ENCODE results near the gene ZNF367. TPM values are rescaled to one million over a fixed set of nuclear protein-coding genes. Genes with fewer than 3 reads are reported as not detected.

Gene ZNF367
- total RNA-seq, 1 experiment from 2014 or later = 2.7 TPM

DNA sequence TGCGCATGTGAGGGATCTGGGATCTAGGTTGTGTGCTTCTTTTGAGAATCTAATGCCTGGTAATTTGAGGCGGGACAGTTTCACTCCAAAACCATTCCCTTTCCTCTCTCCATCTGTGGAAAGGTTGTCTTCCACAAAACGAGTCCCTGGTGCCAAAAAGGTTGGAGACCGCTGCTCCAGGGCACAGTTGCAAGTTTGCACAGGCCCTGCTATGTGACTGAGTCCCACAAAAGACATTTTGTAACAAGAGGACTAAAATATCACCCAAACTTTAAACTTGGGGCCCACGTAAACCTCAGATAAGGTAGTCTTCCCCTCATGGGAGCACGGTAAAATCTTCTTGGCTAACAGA is 5.8 kb upstream of the ZNF367 start:
- BruUV-seq (replicated peaks) = no TSS peak
- intact Hi-C loops (cut with micrococcal nuclease) = no loop called here
- ChIA-PET CTCF (interaction anchor here (0.6 to 1.8 kb wide), 6 partner anchors 18 to 244 kb away, joined by 3 to 4 read pairs (median 4); partner anchors contain the start of gene HABP4), POLR2A (interaction anchor here (0.9 to 3.0 kb wide), 6 partner anchors 10 to 143 kb away, joined by 3 to 23 read pairs (median 6); partner anchors contain the start of gene HABP4)
- H3K4me1 Mint-ChIP-seq (ENCODE audit: insufficient read depth, unreplicated experiment) = peaks cover 17% of the 10 kb centered on the region
- H3K27ac Mint-ChIP-seq (ENCODE audit: low read depth, unreplicated experiment) = no peak overlapping the region
- no peaks in the 10 kb centered on the region for H3K9me3 Mint-ChIP-seq (ENCODE audit: unreplicated experiment)
- DNase-seq (ENCODE audit: unreplicated experiment) = peak; percentile 38
- H3K27me3 Mint-ChIP-seq (ENCODE audit: insufficient read depth, unreplicated experiment) = no peaks in the 10 kb centered on the region
- TF ChIP-seq, protein P1, sequence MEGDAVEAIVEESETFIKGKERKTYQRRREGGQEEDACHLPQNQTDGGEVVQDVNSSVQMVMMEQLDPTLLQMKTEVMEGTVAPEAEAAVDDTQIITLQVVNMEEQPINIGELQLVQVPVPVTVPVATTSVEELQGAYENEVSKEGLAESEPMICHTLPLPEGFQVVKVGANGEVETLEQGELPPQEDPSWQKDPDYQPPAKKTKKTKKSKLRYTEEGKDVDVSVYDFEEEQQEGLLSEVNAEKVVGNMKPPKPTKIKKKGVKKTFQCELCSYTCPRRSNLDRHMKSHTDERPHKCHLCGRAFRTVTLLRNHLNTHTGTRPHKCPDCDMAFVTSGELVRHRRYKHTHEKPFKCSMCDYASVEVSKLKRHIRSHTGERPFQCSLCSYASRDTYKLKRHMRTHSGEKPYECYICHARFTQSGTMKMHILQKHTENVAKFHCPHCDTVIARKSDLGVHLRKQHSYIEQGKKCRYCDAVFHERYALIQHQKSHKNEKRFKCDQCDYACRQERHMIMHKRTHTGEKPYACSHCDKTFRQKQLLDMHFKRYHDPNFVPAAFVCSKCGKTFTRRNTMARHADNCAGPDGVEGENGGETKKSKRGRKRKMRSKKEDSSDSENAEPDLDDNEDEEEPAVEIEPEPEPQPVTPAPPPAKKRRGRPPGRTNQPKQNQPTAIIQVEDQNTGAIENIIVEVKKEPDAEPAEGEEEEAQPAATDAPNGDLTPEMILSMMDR (IDR thresholded peaks at IDR 0.05; ENCODE audit: unreplicated experiment) = no peak
- H3K36me3 Mint-ChIP-seq (ENCODE audit: insufficient read depth, unreplicated experiment) = no peaks in the 10 kb centered on the region
- peak overlapping the region; percentile 21 for H3K4me3 Mint-ChIP-seq (ENCODE audit: unreplicated experiment)

DNA sequence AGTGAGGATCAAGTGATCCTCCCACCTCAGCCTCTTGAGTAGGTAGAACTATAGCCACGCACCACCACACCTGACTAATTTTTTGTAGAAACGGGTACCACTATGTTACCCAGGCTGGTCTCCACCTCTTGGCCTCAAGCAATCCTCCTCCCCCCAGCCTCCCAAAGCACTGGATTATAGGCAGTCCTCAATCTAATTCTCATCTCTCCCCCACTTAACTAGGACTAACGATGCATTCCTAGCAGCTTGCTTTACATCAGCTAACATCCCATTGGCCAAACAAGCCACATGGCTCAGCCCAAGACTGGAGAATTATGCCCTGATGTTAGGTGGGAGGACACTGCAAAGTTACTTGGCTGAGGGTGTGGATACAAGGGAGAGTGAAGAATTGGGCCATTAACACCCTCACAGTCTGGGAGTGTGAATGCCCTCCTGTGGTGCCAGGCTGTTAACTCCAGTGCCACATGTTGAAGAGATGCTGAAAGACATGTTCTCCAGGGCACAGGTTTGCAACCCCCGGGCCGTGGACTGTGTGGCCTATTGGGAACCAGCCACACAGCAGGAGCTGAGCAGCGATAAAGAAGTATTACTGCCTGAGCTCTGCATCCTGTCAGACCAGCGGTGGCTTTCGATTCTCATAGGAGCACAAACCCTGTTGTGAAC is 5.3 kb upstream of the ZNF367 start:
- Mint-ChIP-seq H3K4me3 (ENCODE audit: unreplicated experiment) (no peak overlapping the region), H3K36me3 (ENCODE audit: insufficient read depth, unreplicated experiment) (no peaks in the 10 kb centered on the region), H3K27ac (ENCODE audit: low read depth, unreplicated experiment) (no peak overlapping the region), H3K9me3 (ENCODE audit: unreplicated experiment) (no peaks in the 10 kb centered on the region), H3K27me3 (ENCODE audit: insufficient read depth, unreplicated experiment) (no peaks in the 10 kb centered on the region), H3K4me1 (ENCODE audit: insufficient read depth, unreplicated experiment) (peaks cover 17% of the 10 kb centered on the region)
- CTCF ChIA-PET = interaction anchor here (0.6 to 1.8 kb wide), 5 partner anchors 18 to 208 kb away, joined by 3 to 4 read pairs (median 3); partner anchors contain the start of gene HABP4
- POLR2A ChIA-PET = interaction anchor here (1.1 to 3.0 kb wide), 6 partner anchors 9 to 144 kb away, joined by 3 to 23 read pairs (median 6); partner anchors contain the start of gene HABP4
- intact Hi-C loops (cut with micrococcal nuclease) = no loop called here
- no TSS peak for BruUV-seq (replicated peaks)
- TF ChIP-seq, protein P1 (IDR thresholded peaks at IDR 0.05; ENCODE audit: unreplicated experiment) = no peak
- DNase-seq (ENCODE audit: unreplicated experiment) = no peak

DNA sequence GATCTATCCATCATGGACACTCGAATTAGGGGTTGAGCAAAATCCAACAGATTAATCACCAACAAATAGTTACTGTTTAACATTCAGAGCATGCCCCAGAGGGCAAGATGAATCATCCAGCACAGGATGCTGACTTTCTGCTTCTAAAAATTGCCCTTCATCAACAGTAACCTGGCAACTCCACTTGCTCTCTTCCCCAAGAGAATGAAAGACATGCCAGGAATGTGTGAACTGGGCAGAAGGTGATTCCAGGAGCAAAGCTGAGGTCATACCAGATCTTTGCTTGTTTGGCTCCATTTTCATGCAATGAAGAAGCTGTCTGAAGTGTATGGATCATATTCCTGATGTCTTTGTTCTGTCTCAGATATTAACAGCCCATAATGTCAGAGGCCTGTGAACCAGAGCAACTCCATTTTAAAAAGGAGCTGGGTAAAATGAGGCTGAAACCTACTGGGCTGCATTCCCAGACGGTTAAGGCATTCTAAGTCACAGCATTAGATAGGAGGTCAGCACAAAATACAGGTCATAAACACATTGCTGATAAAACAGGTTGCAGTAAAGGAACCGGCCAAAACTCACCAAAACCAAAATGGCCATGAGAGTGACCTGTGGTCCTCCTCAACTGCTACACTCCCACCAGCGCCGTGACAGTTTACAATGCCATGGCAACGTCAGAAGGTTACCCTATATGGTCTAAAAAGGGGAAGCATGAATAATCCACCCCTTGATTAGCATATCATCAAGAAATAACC is 2.5 kb upstream of the ZNF367 start:
- BruUV-seq (replicated peaks) = no TSS peak
- H3K27ac Mint-ChIP-seq (ENCODE audit: low read depth, unreplicated experiment) = peak overlapping the region; percentile 63
- intact Hi-C loops (cut with micrococcal nuclease) = loop anchor here (1.0 kb wide), 1 partner anchor 30 kb away; the partner anchor contains the start of gene HABP4
- POLR2A ChIA-PET = interaction anchor here (0.6 to 1.0 kb wide), 6 partner anchors 30 to 1656 kb away, joined by 3 to 12 read pairs (median 3); partner anchors contain the start of genes HABP4 and ZNF782
- no peaks in the 10 kb centered on the region for H3K9me3 Mint-ChIP-seq (ENCODE audit: unreplicated experiment)
- peak; percentile 94 for DNase-seq (ENCODE audit: unreplicated experiment)
- no peaks in the 10 kb centered on the region for H3K27me3 Mint-ChIP-seq (ENCODE audit: insufficient read depth, unreplicated experiment)
- H3K4me3 Mint-ChIP-seq (ENCODE audit: unreplicated experiment) = no peak overlapping the region
- H3K36me3 Mint-ChIP-seq (ENCODE audit: insufficient read depth, unreplicated experiment) = no peaks in the 10 kb centered on the region
- peaks cover 21% of the 10 kb centered on the region for H3K4me1 Mint-ChIP-seq (ENCODE audit: insufficient read depth, unreplicated experiment)
- CTCF ChIA-PET = interaction anchor here (1.0 kb wide), 1 partner anchor 29 kb away, joined by 5 read pairs; no protein-coding TSS in a partner anchor
- TF ChIP-seq, protein P1 (IDR thresholded peaks at IDR 0.05; ENCODE audit: unreplicated experiment) = no peak

DNA sequence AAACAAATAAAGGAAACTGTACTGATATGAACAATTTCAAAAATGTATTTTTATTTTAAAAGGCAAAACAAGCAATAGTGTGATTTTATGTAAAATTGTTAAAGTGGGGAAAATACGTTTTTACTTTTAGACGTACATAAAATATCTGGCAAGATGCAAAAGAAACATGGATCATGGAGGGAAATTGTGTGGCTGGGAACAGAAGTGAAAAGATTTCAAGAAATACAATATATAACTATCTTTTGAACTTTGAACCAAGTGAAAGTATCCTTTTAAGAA is 1.5 kb upstream of the ZNF367 start:
- H3K4me1 Mint-ChIP-seq (ENCODE audit: insufficient read depth, unreplicated experiment) = peaks cover 21% of the 10 kb centered on the region
- TF ChIP-seq, protein P1 (IDR thresholded peaks at IDR 0.05; ENCODE audit: unreplicated experiment) = no peak
- BruUV-seq (replicated peaks) = no TSS peak
- no peaks in the 10 kb centered on the region for H3K27me3 Mint-ChIP-seq (ENCODE audit: insufficient read depth, unreplicated experiment)
- H3K4me3 Mint-ChIP-seq (ENCODE audit: unreplicated experiment) = peak overlapping the region; percentile 93
- ChIA-PET POLR2A (interaction anchor here (0.6 to 2.6 kb wide), 5 partner anchors 31 to 993 kb away, joined by 3 to 28 read pairs (median 5); partner anchors contain the start of genes HABP4 and SLC35D2), CTCF (interaction anchor here (0.7 kb wide), 1 partner anchor 97 kb away, joined by 5 read pairs; no protein-coding TSS in a partner anchor)
- H3K27ac Mint-ChIP-seq (ENCODE audit: low read depth, unreplicated experiment) = peak overlapping the region; percentile 63
- DNase-seq (ENCODE audit: unreplicated experiment) = no peak
- intact Hi-C loops (cut with micrococcal nuclease) = loop anchor here (5.0 kb wide), 2 partner anchors 37 to 77 kb away; partner anchors contain the start of gene SLC35D2
- H3K9me3 Mint-ChIP-seq (ENCODE audit: unreplicated experiment) = no peaks in the 10 kb centered on the region
- no peaks in the 10 kb centered on the region for H3K36me3 Mint-ChIP-seq (ENCODE audit: insufficient read depth, unreplicated experiment)

All from MCF 10A (cell line).